ENCODE results near the gene RPL38.

The RPL38 gene

GRCh38 chr17:74224959-74225725, 21.7 kb downstream of the RPL38 start:
- DNase-seq (ENCODE audit: low read depth, low spot score) = no peak

DNA sequence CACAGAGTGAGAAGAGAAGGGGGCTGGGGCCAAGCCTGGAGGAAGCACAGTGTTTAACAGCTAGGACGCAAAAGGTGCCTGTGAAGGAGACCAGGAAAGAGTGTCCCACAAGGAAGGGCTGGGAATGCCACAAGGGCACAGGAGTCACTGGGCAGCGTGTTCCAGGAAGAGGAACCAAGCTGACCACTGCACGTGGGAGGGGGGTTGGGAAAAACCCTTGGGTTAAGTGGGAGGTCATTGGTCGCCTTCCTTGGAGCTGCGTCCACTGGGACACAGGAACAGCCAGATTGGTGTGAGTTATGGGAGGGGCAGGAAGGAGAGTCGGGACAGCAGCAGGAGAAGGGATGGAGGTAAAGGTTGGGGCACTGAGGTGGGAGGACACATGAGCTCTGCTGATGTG, 22.8 kb downstream of the RPL38 start:
- DNase-seq (ENCODE audit: low read depth, low spot score) = no peak

GRCh38 chr17:74227271-74228080, 24.0 kb downstream of the RPL38 start:
- DNase-seq (ENCODE audit: low read depth, low spot score) = no peak

GRCh38 chr17:74228306-74228978, 25.0 kb downstream of the RPL38 start:
- DNase-seq (ENCODE audit: low read depth, low spot score) = no peak

DNA sequence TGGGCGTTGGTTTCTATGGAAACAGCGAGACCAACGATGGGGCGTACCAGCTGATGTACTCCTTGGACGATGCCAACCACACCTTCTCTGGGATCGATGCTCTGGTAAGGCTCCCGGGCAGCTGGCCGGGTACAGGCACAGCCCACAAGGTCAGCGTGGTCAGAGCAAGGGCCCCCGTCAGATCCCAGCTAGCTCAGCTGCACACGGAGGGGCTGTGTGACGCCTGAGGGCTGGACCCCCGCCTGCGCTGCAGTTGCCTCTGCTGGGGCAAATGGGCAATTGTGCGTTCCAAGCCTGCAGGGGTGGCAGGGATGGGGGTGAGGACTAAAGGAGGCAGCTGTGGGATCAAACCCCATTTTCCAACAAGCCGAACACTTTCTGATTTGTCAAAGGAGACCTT, 27.4 kb downstream of the RPL38 start:
- DNase-seq (ENCODE audit: low read depth, low spot score) = no peak

DNA sequence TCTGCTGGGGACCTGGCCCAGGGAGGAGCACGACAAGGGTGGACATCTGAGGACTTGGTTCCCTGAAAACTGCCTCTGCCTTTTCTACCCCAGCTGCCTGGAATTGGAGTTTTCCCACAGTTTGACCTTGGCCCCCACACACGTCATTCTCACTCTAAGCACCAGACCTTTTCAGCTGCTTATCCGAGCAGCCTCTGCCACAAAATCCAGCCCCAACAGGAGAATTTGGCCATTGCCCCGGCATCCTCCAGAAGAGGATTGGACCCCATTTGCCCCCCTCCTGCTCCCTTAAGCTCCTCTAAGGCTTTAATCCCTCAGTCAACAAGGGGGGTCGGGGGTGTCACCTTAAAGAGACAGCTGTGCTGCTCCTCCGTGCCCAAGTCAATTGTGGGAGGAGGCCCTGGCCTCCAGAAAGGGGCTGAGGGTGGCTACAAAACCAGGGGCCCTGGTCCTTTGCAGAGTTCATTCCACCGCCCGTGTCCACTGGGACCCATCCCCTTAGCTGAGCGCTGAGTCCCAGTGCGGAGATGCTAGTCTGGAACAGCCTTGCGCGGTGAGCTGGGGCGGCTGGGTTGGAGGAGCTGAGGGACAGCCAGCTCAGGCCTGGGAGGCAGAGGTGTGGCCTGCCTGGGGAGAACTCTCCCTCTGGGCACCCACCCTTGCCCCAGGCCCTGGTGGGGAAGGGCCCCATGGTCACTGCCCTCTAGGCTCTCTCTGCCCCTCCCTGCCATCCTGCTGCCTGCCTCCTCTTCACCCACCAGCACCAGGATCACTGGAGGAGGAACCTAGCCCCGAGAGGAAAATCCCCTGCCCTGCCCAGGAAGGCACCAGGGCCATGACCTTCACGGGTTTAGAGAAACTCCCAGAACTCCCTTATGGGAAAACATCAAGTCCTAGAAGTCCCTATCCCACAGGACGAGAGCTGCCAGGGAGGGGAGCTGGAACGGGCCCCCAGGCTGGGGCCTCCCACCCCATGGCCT, 28.7 kb downstream of the RPL38 start:
- no peak for DNase-seq (ENCODE audit: low read depth, low spot score)

- no peak for DNase-seq (ENCODE audit: low read depth, low spot score)
These were observed 30.5 kb downstream of the RPL38 start for GRCh38 chr17:74233937-74234336.

DNA sequence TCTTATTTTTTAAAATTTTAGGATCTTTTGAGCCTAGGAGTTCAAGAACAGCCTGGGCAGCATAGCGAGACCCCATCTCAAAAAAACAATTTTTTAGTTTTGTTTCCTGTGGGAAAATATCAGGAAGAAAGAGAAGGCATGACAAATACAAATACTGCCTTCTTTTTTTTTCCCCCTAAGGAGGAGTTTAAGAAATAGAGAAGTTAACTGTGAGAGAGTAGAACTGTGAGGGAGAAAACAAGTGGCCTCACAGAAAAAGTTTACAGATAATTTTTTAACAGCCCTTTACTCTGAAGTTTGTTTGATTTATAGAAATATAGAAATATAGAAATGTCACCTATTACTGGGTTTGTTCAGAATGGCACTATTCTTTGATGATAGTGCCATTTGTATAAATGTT, 31.0 kb downstream of the RPL38 start:
- DNase-seq (ENCODE audit: low read depth, low spot score) = no peak

- no peak for DNase-seq (ENCODE audit: low read depth, low spot score)
These were observed 31.6 kb downstream of the RPL38 start for GRCh38 chr17:74235040-74235581.

GRCh38 chr17:74235911-74236371, 32.5 kb downstream of the RPL38 start:
- DNase-seq (ENCODE audit: low read depth, low spot score) = no peak

DNA sequence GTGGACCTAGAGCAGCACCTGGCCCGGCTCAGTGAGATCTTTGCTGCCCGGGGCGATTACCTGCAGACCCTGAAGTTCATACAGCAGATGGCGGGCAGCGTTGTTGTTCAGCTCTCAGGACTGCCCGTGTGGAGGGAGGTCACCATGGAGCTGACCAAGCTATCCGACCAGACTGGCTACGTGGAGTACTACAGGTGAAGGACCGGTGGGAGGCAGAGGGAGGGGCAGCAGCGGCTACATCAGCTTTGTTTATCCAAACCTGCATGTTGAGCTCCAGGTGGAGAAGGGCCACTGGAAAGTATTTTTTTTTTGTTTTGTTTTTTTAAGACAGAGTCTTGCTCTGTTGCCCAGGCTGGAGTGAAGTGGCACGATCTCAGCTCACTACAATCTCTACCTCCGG, 33.8 kb downstream of the RPL38 start:
- no peak for DNase-seq (ENCODE audit: low read depth, low spot score)

DNA sequence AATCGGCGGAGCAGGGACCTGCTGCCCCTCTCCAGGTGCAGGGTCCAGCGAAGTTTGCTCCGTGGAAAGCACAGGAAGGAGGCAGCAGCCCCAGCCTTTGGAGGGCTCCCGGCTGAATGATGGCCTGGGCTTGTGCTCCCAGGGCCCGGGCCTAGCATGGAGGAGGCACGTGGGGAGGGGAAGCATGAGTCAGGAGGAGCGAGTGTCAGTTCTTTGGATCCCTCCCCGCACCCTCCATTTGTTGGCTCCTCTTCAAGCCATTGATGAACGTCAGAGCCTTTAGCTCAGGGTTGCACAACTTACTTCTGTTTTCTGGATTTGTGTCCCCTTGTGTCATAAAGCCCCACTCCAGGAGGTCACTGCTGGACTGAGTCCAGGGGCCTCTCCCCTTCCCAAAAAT, 35.7 kb downstream of the RPL38 start:
- DNase-seq (ENCODE audit: low read depth, low spot score) = no peak

GRCh38 chr17:74240618-74241205, 37.2 kb downstream of the RPL38 start:
- DNase-seq (ENCODE audit: low read depth, low spot score) = no peak

DNA sequence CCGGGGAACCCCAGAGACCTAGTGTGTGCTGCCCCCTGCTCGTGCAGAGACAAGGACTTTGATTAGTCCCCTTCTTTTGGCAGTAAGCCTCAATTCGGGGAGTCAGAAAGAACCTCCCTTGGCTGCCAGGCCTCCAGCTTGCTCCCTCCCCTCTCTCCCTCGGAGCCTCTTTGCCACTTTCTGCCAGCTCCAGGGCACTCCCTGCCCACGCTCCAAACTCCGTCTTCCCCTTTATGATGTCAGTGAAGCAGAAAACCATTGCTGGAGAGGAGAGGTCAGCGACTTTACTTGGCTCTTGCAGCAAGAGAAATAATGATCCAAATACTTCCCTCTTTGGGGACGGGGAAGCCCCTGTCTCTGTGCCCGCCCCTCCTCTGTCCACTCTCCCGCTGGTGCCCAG, 38.0 kb downstream of the RPL38 start:
- DNase-seq (ENCODE audit: low read depth, low spot score) = no peak

DNA sequence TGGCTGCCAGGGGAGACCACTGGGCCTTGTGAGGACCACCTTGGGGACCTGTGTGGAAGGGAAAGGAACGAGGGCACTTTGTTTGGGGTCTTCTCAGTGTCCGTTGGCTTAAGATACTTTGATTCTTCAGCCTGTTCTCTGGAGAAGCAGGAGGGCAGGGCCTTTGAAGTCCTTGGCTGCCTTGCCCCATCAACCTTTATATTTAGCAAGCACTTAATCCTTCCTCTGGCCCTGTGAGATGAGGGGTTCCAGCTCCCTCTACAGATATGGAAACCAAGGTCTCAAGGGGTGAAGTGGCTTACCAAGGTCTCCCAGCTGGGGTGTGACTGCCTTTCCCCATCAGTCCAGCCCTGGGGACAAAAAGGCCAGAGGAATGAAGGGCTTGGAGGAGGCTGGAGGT, 38.4 kb downstream of the RPL38 start:
- no peak for DNase-seq (ENCODE audit: low read depth, low spot score)

- DNase-seq (ENCODE audit: low read depth, low spot score) = no peak
These were observed 39.7 kb downstream of the RPL38 start for GRCh38 chr17:74243013-74243755.

DNA sequence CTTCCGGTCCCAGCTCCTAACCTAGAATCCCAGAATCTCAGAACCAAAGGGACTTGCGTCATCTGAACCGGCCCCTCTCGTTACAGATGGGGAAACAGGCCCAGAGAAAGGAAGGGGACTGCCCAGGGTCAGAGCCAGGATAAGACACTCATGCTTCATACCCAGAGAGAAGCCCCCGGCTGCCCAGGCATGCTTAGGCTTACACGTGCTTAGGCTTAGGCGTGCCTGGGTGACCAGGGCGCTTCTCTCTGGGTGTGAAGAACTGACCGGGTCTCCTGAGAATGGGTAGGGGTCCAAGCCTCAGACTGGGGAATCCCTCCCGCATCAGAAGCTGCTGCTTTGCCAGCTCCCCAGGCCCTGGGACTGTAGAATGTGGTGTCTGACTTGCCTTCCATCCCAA, 40.6 kb downstream of the RPL38 start:
- no peak for DNase-seq (ENCODE audit: low read depth, low spot score)

GRCh38 chr17:74244548-74244947, 41.1 kb downstream of the RPL38 start:
- DNase-seq (ENCODE audit: low read depth, low spot score) = no peak

DNA sequence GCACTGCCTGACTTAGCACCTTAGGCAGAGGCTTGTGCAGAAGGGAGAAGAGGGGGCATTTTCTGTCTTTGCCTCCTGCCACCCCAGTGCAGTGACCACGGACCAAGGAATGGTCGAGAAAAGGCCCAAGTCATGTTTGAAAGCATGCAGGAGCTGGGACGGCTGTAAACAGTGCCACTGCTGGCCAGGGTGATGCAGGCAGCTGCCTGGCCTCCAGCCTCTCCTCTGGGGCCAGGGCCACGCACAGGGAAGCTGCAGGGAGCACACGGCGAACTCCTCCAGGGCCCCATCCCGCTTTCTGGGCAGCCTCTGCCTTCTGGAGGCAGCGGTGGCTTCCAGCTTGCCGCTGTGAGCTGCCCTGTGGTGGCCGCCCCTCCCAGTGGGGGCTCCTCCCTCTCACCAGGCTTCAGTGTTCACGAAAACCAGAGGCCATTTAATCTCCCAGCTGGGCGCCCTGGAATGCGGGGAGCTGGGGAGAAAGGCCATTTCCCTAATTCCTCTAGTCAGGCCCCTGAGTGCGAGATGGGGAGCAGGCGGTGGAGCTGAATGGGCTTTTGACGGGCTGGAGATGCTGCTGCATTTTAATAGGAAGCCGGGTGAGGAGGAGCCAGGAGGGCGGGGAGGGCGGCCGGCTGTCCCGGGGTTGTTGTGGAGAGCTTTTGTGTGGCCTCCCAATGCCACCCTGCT, 41.8 kb downstream of the RPL38 start:
- DNase-seq (ENCODE audit: low read depth, low spot score) = no peak
